Sigmoid colon (tissue), 4 donors: ENCODE data around the gene EPYC.

Source experiments
- POLR2AphosphoS5 ChIP-seq, 4 donors: sonication (generic); formaldehyde crosslinking; IDR thresholded peaks; one replicate each; pipeline ENCODE4 v1.6.1; 2017; ENCODE audit warnings: antibody characterized with exemption in 4 of 4
- TF ChIP-seq, protein P1 (sequence below), 4 experiments: fragments of 450-650 bp in 3 of 4; fragments of 200-600 bp in 1 of 4; IDR thresholded peaks; one replicate each; pipeline ENCODE4 v1.5.1; 2016 to 2019; ENCODE audit warnings: antibody characterized with exemption in 4 of 4, mild to moderate bottlenecking in 3 of 4, moderate library complexity in 2 of 4

DNA sequence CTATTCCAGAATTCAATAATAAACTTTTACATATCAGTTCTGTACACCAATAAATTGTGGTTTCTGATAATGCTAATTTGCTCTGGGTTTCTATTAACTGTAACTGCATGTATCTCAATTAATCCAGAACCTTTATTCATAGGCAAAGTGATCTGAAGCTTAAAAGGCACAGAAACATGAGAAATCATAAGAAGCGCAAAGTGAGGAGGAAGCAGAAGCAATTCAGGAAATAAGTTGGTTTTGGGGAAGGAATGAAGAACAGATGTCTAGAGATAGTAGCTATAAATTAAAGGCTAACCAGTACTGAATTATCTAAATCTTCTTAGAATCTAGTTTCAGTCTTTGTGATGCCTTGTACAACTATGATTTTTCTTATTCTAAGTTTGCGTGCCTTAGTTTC lies 28.5 kb upstream of the EPYC start:
- TF ChIP-seq, protein P1, sequence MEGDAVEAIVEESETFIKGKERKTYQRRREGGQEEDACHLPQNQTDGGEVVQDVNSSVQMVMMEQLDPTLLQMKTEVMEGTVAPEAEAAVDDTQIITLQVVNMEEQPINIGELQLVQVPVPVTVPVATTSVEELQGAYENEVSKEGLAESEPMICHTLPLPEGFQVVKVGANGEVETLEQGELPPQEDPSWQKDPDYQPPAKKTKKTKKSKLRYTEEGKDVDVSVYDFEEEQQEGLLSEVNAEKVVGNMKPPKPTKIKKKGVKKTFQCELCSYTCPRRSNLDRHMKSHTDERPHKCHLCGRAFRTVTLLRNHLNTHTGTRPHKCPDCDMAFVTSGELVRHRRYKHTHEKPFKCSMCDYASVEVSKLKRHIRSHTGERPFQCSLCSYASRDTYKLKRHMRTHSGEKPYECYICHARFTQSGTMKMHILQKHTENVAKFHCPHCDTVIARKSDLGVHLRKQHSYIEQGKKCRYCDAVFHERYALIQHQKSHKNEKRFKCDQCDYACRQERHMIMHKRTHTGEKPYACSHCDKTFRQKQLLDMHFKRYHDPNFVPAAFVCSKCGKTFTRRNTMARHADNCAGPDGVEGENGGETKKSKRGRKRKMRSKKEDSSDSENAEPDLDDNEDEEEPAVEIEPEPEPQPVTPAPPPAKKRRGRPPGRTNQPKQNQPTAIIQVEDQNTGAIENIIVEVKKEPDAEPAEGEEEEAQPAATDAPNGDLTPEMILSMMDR (IDR thresholded peaks at IDR 0.05), result no peak
- no peak for TF ChIP-seq POLR2AphosphoS5 (IDR thresholded peaks at IDR 0.05)
